CD14-positive monocyte (primary cell): ENCODE results near the gene PZP. TPM values are rescaled to one million over a fixed set of nuclear protein-coding genes. Genes with fewer than 3 reads are reported as not detected.
"Not testable (repeated sequence)": the region's sequence is repeated elsewhere in the genome, so short reads cannot be mapped to it uniquely, and the experiment has no call there.

ENCODE experiments used
- DNase-seq, 3 donors: peaks; one replicate each; pipeline ENCODE4 v3.0.0-alpha.2; 2011 to 2022
- H2AFZ ChIP-seq: 2 replicates; pipeline ENCODE4 v1.6.0; 2012; ENCODE audit warnings: mild to moderate bottlenecking, low read depth, low read length, inconsistent platforms; ENCODE audit not compliant: insufficient read depth, poor library complexity, severe bottlenecking
- H3K27ac ChIP-seq, 2 donors: 1 replicate in 1 of 2; 2 replicates in 1 of 2; pipeline ENCODE4 v1.5.1; 2012 to 2013; ENCODE audit warnings: low read length in 2 of 2, control low read depth in 1 of 2, inconsistent platforms in 1 of 2, low read depth in 1 of 2, mild to moderate bottlenecking in 1 of 2
- H3K27me3 ChIP-seq, 2 donors: one replicate each; pipeline versions ENCODE4 v1.6.0 to v1.6.1; 2011 to 2013; ENCODE audit warnings: low read length in 2 of 2; ENCODE audit not compliant: control insufficient read depth in 2 of 2, insufficient read depth in 2 of 2
- H3K36me3 ChIP-seq, 2 donors: replicated peaks in 1 of 2; 1 replicate in 1 of 2; 2 replicates in 1 of 2; pipeline versions ENCODE4 v1.5.1 to v1.6.1; 2012 to 2013; ENCODE audit warnings: low read length in 2 of 2, control low read depth in 1 of 2, inconsistent platforms in 1 of 2, mild to moderate bottlenecking in 1 of 2; ENCODE audit not compliant: insufficient read depth in 2 of 2, control insufficient read depth in 1 of 2
- H3K4me1 ChIP-seq, 2 donors: 1 replicate in 1 of 2; 2 replicates in 1 of 2; pipeline versions ENCODE4 v1.5.1 to v1.6.1; 2012 to 2013; ENCODE audit warnings: low read length in 2 of 2, control low read depth in 1 of 2, inconsistent platforms in 1 of 2, mild to moderate bottlenecking in 1 of 2, moderate library complexity in 1 of 2; ENCODE audit not compliant: insufficient read depth in 2 of 2, control insufficient read depth in 1 of 2
- H3K4me2 ChIP-seq: replicated peaks from 2 replicates; pipeline ENCODE3; 2012; ENCODE audit warnings: low read length, moderate library complexity, mild to moderate bottlenecking; ENCODE audit not compliant: poor library complexity, severe bottlenecking; ENCODE audit errors: extremely low read depth
- H3K4me3 ChIP-seq, 3 experiments: fragments of 200-600 bp in 1 of 3; sonication (generic) in 1 of 3; replicated peaks in 1 of 3; 1 replicate in 2 of 3; 2 replicates in 1 of 3; pipeline ENCODE4 v1.5.1; 2011 to 2013; ENCODE audit warnings: low read length in 3 of 3, mild to moderate bottlenecking in 3 of 3, control low read depth in 2 of 3, low read depth in 2 of 3, inconsistent platforms in 1 of 3, moderate library complexity in 1 of 3
- H3K79me2 ChIP-seq: 2 replicates; pipeline ENCODE4 v1.6.0; 2012; ENCODE audit warnings: mild to moderate bottlenecking, control low read depth, inconsistent platforms, low read length, moderate library complexity; ENCODE audit not compliant: insufficient read depth
- H3K9ac ChIP-seq: 2 replicates; pipeline ENCODE4 v1.6.0; 2017; ENCODE audit warnings: low read length, mild to moderate bottlenecking; ENCODE audit not compliant: insufficient read depth, poor library complexity, severe bottlenecking
- H3K9me3 ChIP-seq, 2 donors: replicated peaks in 1 of 2; 1 replicate in 1 of 2; 2 replicates in 1 of 2; pipeline versions ENCODE4 v1.5.1 to v1.6.1; 2012 to 2013; ENCODE audit warnings: low read length in 2 of 2, control low read depth in 1 of 2; ENCODE audit not compliant: control insufficient read depth in 1 of 2, insufficient read depth in 1 of 2
- H4K20me1 ChIP-seq: 2 replicates; pipeline ENCODE4 v1.6.0; 2012; ENCODE audit warnings: mild to moderate bottlenecking, low read length, control low read depth, moderate library complexity; ENCODE audit not compliant: insufficient read depth
- H3K27ac Mint-ChIP-seq, 7 donors: one replicate each; pipeline ENCODE4 v1.8.0; 2020; ENCODE audit warnings: mild to moderate bottlenecking in 7 of 7, mixed read lengths in 7 of 7, moderate library complexity in 6 of 7, inconsistent platforms in 2 of 7
- H3K27me3 Mint-ChIP-seq, 3 donors: one replicate each; pipeline ENCODE4 v1.8.0; 2021 to 2022; ENCODE audit warnings: low read depth in 3 of 3, mild to moderate bottlenecking in 3 of 3, mixed read lengths in 3 of 3, moderate library complexity in 3 of 3, inconsistent platforms in 1 of 3
- H3K36me3 Mint-ChIP-seq, 2 donors: one replicate each; pipeline ENCODE4 v1.8.0; 2020; ENCODE audit warnings: mixed read lengths in 2 of 2, inconsistent platforms in 1 of 2, mild to moderate bottlenecking in 1 of 2
- H3K4me1 Mint-ChIP-seq: one replicate; pipeline ENCODE4 v1.8.0; 2020; ENCODE audit warnings: mild to moderate bottlenecking, mixed read lengths
- H3K4me3 Mint-ChIP-seq, 2 donors: one replicate each; pipeline ENCODE4 v1.8.0; 2020; ENCODE audit warnings: mild to moderate bottlenecking in 2 of 2, mixed read lengths in 2 of 2, moderate library complexity in 1 of 2
- H3K9me3 Mint-ChIP-seq, 7 donors: one replicate each; pipeline ENCODE4 v1.8.0; 2020 to 2022; ENCODE audit warnings: mixed read lengths in 7 of 7, mild to moderate bottlenecking in 6 of 7, moderate library complexity in 6 of 7, inconsistent platforms in 2 of 7
- WGBS: methylation state at CpG from one replicate; pipeline ENCODE4 v1.1.5; 2013; ENCODE audit warnings: missing lambda C conversion rate; ENCODE audit not compliant: insufficient coverage; 5-methylcytosine and 5-hydroxymethylcytosine counted together
- intact Hi-C, 2 donors: fragments of 100-400 bp; cut with micrococcal nuclease; formaldehyde crosslinking; loops; one replicate each; pipeline versions ENCODE4 v1.15.0 to v1.15.1; 2023
- polyA plus RNA-seq, 3 donors: library from polyadenylated mRNA; depleted of rRNA in 1 of 3; unstranded in 2 of 3; stranded (reverse) in 1 of 3; fragments of 300-500 nt in 2 of 3; fragments of >200 nt in 1 of 3; fragmentation: Illumina TruSeq in 2 of 3; gene quantifications; 1 replicate in 2 of 3; 2 replicates in 1 of 3; pipeline ENCODE4 v1.2.3, GENCODE V29; 2012 to 2021
- TF ChIP-seq, protein P1 (sequence below): fragments of 200-600 bp; IDR thresholded peaks from one replicate; pipeline ENCODE4 v1.8.0; 2022; ENCODE audit warnings: antibody characterized with exemption, mild to moderate bottlenecking

PZP gene
- polyA plus RNA-seq, 3 donors: not detected

- Histone ChIP-seq H3K9me3 (no peaks in the 10 kb centered on the region), H3K4me3 (no peak overlapping the region), H3K27ac (no peak overlapping the region), H3K4me2 (no peak overlapping the region), H4K20me1 (no peaks in the 10 kb centered on the region), H2AFZ (no peak overlapping the region), H3K27me3 (no peaks in the 10 kb centered on the region), H3K4me1 (no peaks in the 10 kb centered on the region), H3K79me2 (no peaks in the 10 kb centered on the region), H3K9ac (no peak overlapping the region), H3K36me3 (no peaks in the 10 kb centered on the region)
- intact Hi-C loops: no loop called here
- peaks cover 0 to 3% (median 0%) of the 10 kb centered on the region in 3 donors for H3K27me3 Mint-ChIP-seq
- H3K36me3 Mint-ChIP-seq: no peaks in the 10 kb centered on the region
- peaks cover 0 to 6% (median 0%) of the 10 kb centered on the region in 7 donors for H3K9me3 Mint-ChIP-seq
- no peaks in the 10 kb centered on the region for H3K4me1 Mint-ChIP-seq
- H3K27ac Mint-ChIP-seq: no peak overlapping the region
- no CpG with 5 or more reads among the region's 3 CpGs for WGBS
- H3K4me3 Mint-ChIP-seq: no peak overlapping the region
- TF ChIP-seq, protein P1, sequence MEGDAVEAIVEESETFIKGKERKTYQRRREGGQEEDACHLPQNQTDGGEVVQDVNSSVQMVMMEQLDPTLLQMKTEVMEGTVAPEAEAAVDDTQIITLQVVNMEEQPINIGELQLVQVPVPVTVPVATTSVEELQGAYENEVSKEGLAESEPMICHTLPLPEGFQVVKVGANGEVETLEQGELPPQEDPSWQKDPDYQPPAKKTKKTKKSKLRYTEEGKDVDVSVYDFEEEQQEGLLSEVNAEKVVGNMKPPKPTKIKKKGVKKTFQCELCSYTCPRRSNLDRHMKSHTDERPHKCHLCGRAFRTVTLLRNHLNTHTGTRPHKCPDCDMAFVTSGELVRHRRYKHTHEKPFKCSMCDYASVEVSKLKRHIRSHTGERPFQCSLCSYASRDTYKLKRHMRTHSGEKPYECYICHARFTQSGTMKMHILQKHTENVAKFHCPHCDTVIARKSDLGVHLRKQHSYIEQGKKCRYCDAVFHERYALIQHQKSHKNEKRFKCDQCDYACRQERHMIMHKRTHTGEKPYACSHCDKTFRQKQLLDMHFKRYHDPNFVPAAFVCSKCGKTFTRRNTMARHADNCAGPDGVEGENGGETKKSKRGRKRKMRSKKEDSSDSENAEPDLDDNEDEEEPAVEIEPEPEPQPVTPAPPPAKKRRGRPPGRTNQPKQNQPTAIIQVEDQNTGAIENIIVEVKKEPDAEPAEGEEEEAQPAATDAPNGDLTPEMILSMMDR: no peak
- DNase-seq: no peak
These were observed 28.4 kb downstream of the PZP start for GRCh38 chr12:9179781-9180180.

DNA sequence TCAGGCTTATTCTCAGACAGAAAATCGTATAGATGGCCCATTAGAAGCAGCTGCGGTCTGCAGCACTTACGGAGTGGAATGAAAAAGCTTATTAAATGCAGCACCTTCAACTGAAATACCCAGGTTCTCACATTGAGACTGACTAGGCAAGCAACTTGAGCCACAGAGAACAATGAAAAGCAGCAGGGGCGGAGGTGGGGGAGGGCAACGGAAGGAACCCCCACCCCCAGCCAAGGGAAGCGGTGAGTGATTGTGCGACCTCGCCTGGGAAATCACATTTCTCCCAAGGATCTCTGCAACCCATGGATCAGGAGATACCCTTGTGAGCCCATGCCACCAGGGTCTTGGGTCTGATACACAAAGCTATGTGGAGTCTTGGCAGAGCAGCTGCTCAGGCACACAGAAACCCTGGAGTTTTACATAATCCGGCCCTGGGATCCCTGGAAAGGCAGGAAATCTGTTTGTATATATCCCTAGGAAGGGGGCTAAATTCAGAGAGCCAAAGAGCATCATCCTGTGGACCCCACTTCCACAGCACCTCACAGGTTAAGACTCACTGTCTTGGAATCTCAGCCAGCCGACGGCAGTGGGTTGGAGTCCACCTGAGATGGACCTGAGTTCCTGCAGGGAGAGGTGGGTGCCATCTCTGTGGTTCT lies 38.1 kb downstream of the PZP start:
- Mint-ChIP-seq H3K4me3 (no peak overlapping the region), H3K4me1 (no peaks in the 10 kb centered on the region), H3K27me3 (peaks cover 0 to 4% (median 2%) of the 10 kb centered on the region in 3 donors), H3K36me3 (no peaks in the 10 kb centered on the region), H3K27ac (no peak overlapping the region), H3K9me3 (peaks cover 0 to 7% (median 5%) of the 10 kb centered on the region in 7 donors)
- peaks cover 0 to 5% of the 10 kb centered on the region in 2 donors for H3K9me3 ChIP-seq
- DNase-seq: no peak
- H3K9ac ChIP-seq: no peak overlapping the region
- H3K27ac ChIP-seq: no peak overlapping the region
- no peak overlapping the region for H3K4me2 ChIP-seq
- 100% methylated on average over 4 of the region's 11 CpGs for WGBS
- intact Hi-C loops: loop anchor here in 1 of 2 donors (10.0 kb wide), 1 partner anchor 1235 kb away; the partner anchor contains the start of gene KLRC4
- TF ChIP-seq, protein P1: no peak
- H4K20me1 ChIP-seq: no peaks in the 10 kb centered on the region
- no peak overlapping the region for H3K4me3 ChIP-seq
- no peaks in the 10 kb centered on the region for H3K36me3 ChIP-seq
- H3K27me3 ChIP-seq: no peaks in the 10 kb centered on the region
- no peaks in the 10 kb centered on the region for H3K79me2 ChIP-seq
- H3K4me1 ChIP-seq: no peaks in the 10 kb centered on the region
- H2AFZ ChIP-seq: no peak overlapping the region

GRCh38 chr12:9167345-9167744 lies 40.9 kb downstream of the PZP start:
- H3K36me3 ChIP-seq, H2AFZ ChIP-seq, H3K4me3 ChIP-seq, H3K9ac ChIP-seq, H3K4me3 Mint-ChIP-seq, H3K9me3 ChIP-seq, H3K4me1 ChIP-seq, H3K79me2 ChIP-seq, H3K4me1 Mint-ChIP-seq, H3K27ac ChIP-seq, H3K27me3 ChIP-seq, H3K36me3 Mint-ChIP-seq, H3K4me2 ChIP-seq, H4K20me1 ChIP-seq, H3K27me3 Mint-ChIP-seq, H3K27ac Mint-ChIP-seq, DNase-seq: not testable (repeated sequence)
- no CpG with 5 or more reads among the region's 5 CpGs for WGBS
- H3K9me3 Mint-ChIP-seq: peaks cover 0 to 11% (median 2%) of the 10 kb centered on the region in 7 donors
- intact Hi-C loops: loop anchor here in 1 of 2 donors (10.0 kb wide), 1 partner anchor 1237 kb away; the partner anchor contains the start of gene KLRC4
